Measurements from ENCODE around the gene MDM4.

GRCh38 chr1:204483791-204484190, 32.4 kb upstream of the MDM4 start:
- TF ChIP-seq BHLHE40 (IDR thresholded peaks at IDR 0.05; ENCODE audit: borderline replicate concordance): no peak
- TF ChIP-seq ZNF384 (IDR thresholded peaks at IDR 0.05): no peak
- no peak for TF ChIP-seq ELF4 (IDR thresholded peaks at IDR 0.05)
- no peak for TF ChIP-seq SP1 (IDR thresholded peaks at IDR 0.05)
- no peak for TF ChIP-seq FOXM1 (IDR thresholded peaks at IDR 0.05; ENCODE audit: borderline replicate concordance)
- no peak for TF ChIP-seq FOXA1 (IDR thresholded peaks at IDR 0.05)
- TF ChIP-seq ARNT (IDR thresholded peaks at IDR 0.05): no peak
- TF ChIP-seq FOXK2 (IDR thresholded peaks at IDR 0.05): no peak
- no peak for TF ChIP-seq NFRKB (IDR thresholded peaks at IDR 0.05)
- TF ChIP-seq LEF1 (IDR thresholded peaks at IDR 0.05; ENCODE audit: borderline replicate concordance): no peak
- TF ChIP-seq L3MBTL2 (conservative IDR thresholded peaks at IDR 0.05): no peak
- TF ChIP-seq SUZ12 (IDR thresholded peaks at IDR 0.05): no peak
- no peak for TF ChIP-seq PKNOX1 (IDR thresholded peaks at IDR 0.05)
